Neural cell (in vitro differentiated cells): ENCODE measurements around the gene OXCT1.
"Not testable (repeated sequence)": the region's sequence is repeated elsewhere in the genome, so short reads cannot be mapped to it uniquely, and the experiment has no call there.

Experiments used
- EP300 ChIP-seq: fragments of 450-650 bp; conservative IDR thresholded peaks from 2 replicates; pipeline ENCODE4 v1.6.1; 2014; ENCODE audit warnings: antibody characterized with exemption, mild to moderate bottlenecking, moderate library complexity; ENCODE audit not compliant: poor library complexity, severe bottlenecking
- EZH2 ChIP-seq: fragments of 200-600, 300-800 bp; shearing (Covaris generic), sonication (generic); IDR thresholded peaks from 2 replicates; pipeline ENCODE4 v1.6.1; 2014; ENCODE audit warnings: antibody characterized with exemption, low read length, borderline replicate concordance, mild to moderate bottlenecking; ENCODE audit not compliant: insufficient read depth, poor library complexity, severe bottlenecking
- MXI1 ChIP-seq: fragments of 450-650 bp; conservative IDR thresholded peaks from 2 replicates; pipeline ENCODE4 v1.6.1; 2014; ENCODE audit warnings: antibody characterized with exemption, mild to moderate bottlenecking; ENCODE audit not compliant: poor library complexity, severe bottlenecking
- POLR2AphosphoS5 ChIP-seq: IDR thresholded peaks from 2 replicates; pipeline ENCODE4 v1.6.1; 2012
- RAD21 ChIP-seq: fragments of 450-650 bp; conservative IDR thresholded peaks from 2 replicates; pipeline ENCODE4 v1.6.1; 2014; ENCODE audit warnings: antibody characterized with exemption, mild to moderate bottlenecking, moderate library complexity
- TAF1 ChIP-seq: IDR thresholded peaks from 2 replicates; pipeline ENCODE4 v1.6.1; 2012; ENCODE audit warnings: low read depth
- TF ChIP-seq, protein P1 (sequence below): fragments of 450-650 bp; IDR thresholded peaks from 2 replicates; pipeline ENCODE4 v1.5.1; 2014; ENCODE audit warnings: antibody characterized with exemption, mild to moderate bottlenecking, moderate library complexity; ENCODE audit not compliant: poor library complexity, severe bottlenecking

DNA sequence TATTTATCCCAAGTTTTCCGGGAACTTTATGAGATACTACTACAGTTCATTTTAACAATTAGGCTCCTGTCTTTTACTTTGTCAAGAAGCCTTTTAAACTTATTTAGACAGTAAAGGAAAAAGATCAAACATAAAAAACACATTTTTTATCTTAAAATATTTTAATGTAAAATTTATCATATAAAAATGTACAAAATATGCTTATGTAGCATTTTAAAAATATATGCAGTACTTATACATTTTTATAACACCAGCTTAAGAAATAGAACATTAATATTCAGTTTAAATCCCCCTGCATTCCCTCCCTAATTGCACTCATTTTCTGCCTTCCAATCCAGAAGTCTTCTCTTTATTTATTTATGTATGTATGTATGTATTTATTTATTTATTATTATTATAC, 24.5 kb downstream of the OXCT1 start:
- TF ChIP-seq, protein P1, sequence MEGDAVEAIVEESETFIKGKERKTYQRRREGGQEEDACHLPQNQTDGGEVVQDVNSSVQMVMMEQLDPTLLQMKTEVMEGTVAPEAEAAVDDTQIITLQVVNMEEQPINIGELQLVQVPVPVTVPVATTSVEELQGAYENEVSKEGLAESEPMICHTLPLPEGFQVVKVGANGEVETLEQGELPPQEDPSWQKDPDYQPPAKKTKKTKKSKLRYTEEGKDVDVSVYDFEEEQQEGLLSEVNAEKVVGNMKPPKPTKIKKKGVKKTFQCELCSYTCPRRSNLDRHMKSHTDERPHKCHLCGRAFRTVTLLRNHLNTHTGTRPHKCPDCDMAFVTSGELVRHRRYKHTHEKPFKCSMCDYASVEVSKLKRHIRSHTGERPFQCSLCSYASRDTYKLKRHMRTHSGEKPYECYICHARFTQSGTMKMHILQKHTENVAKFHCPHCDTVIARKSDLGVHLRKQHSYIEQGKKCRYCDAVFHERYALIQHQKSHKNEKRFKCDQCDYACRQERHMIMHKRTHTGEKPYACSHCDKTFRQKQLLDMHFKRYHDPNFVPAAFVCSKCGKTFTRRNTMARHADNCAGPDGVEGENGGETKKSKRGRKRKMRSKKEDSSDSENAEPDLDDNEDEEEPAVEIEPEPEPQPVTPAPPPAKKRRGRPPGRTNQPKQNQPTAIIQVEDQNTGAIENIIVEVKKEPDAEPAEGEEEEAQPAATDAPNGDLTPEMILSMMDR = not testable (repeated sequence)
- TF ChIP-seq MXI1, EP300, RAD21, POLR2AphosphoS5, TAF1, EZH2: not testable (repeated sequence)
